Thyroid gland (tissue), 4 donors: ENCODE data around the gene KIF13A.
"Not testable (repeated sequence)": the region's sequence is repeated elsewhere in the genome, so short reads cannot be mapped to it uniquely, and the experiment has no call there.

Experiments
- POLR2A ChIP-seq, 2 donors: fragments of 450-650 bp; IDR thresholded peaks; one replicate each; pipeline ENCODE4 v1.6.1; 2017; ENCODE audit warnings: antibody characterized with exemption in 2 of 2, mild to moderate bottlenecking in 2 of 2, moderate library complexity in 1 of 2
- TF ChIP-seq, protein P1 (sequence below), 6 experiments: fragments of 200-600 bp in 3 of 6; fragments of 450-650 bp in 3 of 6; sonication (generic) in 3 of 6; IDR thresholded peaks; one replicate each; pipeline ENCODE4 v1.5.1; 2016 to 2019; ENCODE audit warnings: antibody characterized with exemption in 6 of 6, mild to moderate bottlenecking in 2 of 6, inconsistent platforms in 1 of 6, moderate library complexity in 1 of 6

DNA sequence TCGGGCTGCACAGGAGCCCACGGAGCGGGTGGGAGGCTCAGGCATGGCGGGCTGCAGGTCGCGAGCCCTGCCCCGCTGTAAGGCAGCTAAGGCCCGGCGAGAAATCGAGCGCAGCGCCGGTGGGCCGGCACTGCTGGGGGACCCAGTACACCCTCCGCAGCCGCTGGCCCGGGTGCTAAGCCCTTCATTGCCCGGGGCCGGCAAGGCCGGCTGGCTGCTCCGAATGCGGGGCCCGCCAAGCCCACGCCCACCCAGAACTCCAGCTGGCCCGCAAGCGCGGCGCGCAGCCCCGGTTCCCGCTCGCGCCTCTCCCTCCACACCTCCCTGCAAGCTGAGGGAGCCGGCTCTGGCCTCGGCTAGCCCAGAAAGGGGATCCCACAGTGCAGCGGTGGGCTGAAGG lies 11.2 kb downstream of the KIF13A start:
- not testable (repeated sequence) for TF ChIP-seq POLR2A (IDR thresholded peaks at IDR 0.05)
- TF ChIP-seq, protein P1, sequence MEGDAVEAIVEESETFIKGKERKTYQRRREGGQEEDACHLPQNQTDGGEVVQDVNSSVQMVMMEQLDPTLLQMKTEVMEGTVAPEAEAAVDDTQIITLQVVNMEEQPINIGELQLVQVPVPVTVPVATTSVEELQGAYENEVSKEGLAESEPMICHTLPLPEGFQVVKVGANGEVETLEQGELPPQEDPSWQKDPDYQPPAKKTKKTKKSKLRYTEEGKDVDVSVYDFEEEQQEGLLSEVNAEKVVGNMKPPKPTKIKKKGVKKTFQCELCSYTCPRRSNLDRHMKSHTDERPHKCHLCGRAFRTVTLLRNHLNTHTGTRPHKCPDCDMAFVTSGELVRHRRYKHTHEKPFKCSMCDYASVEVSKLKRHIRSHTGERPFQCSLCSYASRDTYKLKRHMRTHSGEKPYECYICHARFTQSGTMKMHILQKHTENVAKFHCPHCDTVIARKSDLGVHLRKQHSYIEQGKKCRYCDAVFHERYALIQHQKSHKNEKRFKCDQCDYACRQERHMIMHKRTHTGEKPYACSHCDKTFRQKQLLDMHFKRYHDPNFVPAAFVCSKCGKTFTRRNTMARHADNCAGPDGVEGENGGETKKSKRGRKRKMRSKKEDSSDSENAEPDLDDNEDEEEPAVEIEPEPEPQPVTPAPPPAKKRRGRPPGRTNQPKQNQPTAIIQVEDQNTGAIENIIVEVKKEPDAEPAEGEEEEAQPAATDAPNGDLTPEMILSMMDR (IDR thresholded peaks at IDR 0.05): not testable (repeated sequence)
